HG03565 (cell line): ENCODE measurements around the gene SMG6.

ENCODE experiments used
- ATAC-seq: cut with Tn5 transposase; IDR thresholded peaks from one replicate; pipeline ENCODE4 v1.9.1; 2021; ENCODE audit warnings: mild to moderate bottlenecking, moderate library complexity; ENCODE audit not compliant: unreplicated experiment

Gene SMG6

DNA sequence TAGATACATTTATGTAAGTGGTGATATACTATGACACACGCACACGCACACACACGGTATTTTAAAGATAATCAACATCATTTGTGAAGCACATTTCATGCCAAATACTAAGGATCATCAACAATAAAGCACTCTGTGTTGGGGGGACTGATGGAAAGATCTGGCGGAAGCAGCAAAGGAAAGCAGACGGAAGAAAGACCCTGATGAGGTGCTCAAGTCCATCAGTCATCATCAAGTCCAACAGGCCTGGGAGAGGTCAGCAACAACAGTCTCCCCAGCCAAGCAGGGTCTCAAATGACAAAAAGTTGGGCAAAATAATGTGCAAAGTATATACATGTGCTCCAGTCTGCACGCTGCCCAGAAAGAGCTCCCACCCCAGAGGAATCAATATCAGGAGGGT, 193.1 kb downstream of the SMG6 start:
- no peak for ATAC-seq

DNA sequence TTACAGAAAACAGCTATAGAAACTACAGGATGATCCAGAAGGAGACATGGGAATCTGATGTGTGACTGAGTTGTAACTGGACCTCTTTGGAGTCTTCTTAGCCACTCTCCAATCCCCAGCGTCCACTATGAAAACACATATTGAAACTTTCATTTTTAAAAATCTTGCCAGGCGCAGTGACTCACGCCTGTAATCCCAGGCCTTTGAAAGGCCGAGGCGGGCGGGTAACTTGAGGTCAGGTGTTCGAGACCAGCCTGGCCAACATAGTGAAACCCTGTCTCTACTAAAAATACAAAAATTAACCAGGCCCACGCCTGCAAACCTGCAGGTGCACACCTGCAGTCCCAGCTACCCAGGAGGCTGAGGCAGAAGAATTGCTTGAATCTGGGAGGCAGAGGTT, 195.4 kb downstream of the SMG6 start:
- ATAC-seq: no peak

DNA sequence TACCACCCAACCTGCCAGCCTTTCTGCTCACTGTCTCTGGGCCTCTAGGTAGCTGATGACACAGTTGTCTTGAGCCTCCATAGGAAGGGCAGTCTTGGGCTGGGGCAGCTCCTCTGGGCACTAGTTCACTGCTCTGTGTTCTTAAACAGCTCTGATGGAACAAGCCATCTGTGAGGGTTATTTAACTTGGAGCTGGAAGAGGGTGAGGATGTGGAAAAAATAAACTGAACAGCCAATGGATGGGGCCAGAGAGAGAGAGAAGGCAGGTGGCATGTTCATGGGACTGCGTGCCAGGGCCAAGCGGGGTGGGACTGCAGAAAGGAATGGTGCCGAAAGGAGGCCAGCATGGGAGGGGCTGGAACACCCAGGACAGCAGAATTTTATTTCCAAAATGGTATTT, 196.1 kb downstream of the SMG6 start:
- ATAC-seq: no peak

DNA sequence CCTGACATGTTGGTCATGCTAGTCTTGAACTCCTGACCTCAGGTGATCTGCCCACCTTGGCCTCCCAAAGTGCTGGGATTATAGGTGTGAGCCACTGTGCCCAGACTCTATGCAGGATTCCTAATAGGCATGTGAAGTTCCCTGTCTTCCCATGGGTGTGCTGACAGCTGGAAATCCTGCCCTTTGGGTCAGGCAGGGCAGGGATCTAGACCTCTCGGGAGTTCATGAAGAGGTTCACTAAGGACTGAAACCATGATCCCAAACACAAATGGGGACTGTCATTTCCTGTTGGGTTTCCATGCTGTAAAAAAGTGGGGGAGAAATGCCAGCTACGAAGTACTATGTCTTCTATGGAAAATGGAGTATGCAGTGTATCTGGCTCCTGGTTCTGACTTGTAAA, 196.5 kb downstream of the SMG6 start:
- no peak for ATAC-seq

DNA sequence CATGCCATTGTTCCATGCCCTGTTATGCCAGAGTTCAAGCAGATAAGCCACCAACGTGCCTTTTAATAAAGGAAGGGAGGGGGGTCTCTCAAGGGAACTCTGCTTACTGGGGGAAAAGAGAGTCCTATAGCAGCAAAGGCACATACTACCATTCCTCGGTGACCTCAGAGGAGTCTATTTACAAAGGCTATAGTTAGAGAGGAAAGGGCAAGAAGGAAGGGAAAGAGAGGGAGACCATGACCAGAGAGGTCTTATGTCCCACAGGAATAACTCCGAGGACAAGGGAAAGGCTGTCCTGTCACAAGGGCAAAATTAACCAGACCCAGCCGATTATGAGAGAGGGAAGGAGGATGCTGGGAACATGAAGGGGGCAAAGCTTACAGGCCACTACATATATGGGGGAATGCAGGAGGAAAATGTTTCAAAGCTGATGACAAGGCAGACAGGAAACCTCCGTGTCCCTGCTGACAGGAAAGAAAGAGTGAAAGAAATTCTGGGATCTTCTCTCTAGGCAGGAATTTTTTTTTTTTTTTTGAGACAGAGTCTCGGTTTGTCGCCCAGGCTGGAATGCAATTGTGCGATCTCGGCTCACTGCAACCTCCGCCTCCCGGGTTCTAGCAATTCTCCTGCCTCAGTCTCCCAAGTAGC, 197.2 kb downstream of the SMG6 start:
- ATAC-seq: no peak

DNA sequence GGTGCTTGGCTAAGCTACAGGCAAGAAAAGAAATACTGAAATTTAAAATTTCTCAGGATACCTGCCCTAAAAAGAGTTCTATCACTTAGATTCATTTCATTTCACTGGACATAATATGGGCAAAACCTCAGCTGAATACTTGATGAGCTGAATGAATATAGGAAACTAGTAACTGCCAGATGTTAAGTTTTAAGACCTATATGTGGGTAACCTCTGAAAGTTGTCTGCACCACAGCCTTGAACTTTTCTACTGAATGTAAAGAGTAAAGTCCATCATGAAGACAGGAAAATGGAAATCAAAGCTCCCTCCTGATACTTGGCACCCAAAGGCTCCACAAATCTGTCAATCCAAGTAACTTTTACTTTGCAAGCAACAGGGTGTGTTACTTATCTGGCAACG, 197.9 kb downstream of the SMG6 start:
- no peak for ATAC-seq

DNA sequence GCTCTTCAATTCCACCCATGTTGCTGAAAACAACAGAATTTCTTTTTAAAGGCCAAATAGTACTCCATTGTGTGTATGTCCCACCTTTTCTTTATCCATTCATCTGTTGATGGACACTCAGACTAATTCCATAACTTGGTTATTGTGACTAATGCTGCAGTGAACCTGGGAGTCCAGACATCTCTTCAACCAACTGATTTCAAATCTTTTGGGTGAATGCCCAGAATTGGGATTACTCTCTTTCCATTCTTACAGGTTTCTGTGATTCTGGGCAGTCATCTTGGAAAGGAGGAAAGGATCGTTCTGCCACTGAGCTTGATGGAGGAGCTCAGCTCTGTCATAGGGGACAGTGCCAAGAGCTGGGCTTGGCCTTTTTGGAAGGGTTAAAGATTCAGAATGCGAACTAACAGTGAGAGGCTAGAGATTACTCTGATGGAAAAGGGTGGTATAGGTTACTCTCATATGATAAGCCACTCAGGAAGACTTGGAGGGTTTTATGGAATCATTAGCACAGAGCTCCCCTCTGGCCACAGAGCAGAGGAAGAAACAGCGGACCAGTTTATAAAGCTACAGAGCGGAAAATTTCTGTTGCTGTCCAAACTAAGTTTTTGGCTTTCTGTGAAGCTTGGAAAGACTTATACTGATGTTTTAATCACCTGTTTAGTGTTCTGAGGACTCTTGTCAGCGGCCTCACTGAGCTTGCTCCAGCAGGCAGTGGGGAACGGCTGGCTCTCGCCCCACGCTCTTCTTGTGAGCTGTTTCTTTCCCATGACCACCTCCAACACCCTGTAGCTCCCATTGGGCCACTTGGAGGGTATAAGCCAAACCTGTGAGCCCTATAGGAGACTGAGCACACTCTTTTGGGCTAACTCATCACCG, 200.4 kb downstream of the SMG6 start:
- no peak for ATAC-seq

DNA sequence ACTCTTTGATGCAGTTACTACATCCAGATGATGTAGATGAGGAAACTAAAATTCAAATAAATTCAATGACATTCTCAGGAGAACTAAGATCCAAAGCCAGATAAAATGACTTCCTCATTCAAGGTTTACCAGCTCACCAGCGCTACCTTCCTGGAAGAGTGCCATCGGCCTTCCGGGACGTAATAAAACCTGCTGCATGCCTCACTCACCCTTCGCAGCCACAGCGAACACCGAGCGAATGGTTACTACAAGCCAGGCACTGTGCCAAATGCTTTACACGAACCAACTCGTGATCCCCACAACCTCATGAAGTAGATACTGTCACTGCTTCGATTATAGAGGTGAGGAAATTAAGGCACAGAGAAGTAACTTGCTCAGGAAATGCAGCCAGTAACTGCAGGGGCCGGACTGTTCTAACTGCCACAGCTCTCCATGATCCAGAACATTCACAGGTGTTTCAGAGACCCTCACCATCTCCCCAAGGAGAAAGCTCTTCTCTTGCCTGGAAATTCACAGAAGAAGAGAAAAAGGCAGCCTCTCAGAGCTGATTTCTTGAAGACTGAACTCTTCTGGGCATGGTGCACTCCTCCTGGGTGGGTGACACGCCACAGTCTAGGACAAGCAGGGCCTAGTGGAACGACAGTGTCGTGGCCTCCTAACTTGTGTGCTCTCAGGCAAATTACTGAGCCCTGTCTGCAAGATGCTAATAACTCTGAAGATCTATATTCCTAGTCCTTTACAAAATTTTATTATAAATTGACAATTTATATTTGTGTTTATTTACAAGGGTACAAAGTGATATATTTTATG, 201.9 kb downstream of the SMG6 start:
- no peak for ATAC-seq

DNA sequence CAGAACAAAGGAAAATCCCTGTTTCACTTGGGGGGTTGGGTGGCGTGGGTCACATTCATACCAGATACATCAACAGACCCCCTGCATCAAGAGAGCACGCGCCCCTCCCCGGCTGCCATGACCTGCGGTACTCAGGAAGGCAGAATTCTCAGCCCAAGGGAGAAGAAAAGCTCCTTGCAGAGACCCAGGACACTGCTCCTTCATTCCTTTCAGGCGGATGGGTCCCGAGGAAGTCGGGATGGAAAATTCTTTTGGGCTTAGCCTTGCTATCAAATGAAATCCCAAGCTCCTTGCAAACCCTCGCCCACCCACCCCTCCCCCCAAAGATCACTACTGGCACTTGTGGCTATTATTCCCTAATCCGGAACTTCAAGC, 208.1 kb downstream of the SMG6 start:
- no peak for ATAC-seq

DNA sequence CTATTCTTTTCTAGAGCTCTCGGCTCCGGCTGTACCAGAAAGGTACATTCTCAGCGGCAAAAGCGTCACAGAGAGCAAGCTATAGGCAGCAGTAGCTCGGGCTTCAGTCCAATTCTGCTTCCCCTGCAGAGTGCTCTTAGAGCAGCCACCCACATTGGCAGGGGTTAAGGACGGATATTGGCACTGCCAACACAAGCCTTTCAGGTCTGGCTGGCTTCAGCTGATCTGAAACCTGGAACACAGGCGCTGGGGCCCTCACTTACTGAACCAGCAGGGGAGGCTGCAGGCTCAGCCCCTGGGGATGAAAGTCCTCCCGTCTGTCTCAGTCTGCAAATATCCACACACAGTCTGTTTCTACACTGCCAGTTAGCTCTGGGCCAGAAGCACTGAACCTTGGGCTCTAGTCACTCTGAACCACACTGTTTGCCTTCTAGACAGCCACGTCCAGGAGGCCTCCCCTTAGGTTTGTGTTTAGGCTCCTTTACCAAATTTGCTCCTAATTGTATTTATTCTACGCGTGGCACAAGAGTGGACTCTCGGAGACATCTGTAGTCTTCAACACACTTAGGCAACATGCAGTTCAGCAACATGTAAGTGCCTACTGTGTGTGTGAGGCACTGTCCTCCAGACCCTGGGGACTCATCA, 208.6 kb downstream of the SMG6 start:
- ATAC-seq: no peak

DNA sequence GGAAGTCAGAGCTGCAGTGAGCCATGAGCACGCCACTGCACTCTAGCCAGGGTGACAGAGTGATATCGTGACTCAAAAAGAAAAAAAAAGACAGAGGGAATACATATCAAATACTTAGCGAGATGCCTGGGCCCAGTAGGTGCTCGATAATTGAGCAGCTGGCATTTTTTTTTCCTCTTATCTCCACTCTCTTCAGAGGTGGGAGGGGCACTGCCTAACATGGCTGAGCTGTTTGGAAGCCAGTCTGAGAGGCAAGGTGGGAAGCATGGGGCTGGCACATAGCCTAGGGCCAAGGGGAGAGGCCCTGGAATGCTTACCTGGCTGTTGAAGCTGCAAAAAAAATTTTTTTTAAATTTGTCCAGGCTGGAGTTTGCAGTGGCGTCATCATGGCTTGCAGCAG, 210.2 kb downstream of the SMG6 start:
- no peak for ATAC-seq

DNA sequence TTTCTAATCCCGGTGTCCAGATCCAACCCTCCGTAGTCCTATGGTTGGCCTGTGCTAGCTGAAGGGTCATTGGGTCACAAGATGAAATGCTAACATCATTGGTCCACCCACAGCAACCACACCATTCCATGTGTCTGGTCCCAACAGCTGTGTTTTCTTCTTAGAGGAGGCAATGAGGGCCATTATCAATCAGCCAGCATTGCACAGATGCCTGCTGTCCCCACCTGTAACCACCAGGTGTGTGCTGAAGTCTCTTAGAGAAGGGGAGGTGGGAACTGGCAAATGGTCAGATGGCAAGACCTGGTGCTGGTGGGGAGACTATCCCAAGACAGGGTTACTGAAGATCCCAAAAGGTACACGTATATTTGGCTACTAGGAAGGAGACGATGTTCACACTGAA, 211.3 kb downstream of the SMG6 start:
- no peak for ATAC-seq

DNA sequence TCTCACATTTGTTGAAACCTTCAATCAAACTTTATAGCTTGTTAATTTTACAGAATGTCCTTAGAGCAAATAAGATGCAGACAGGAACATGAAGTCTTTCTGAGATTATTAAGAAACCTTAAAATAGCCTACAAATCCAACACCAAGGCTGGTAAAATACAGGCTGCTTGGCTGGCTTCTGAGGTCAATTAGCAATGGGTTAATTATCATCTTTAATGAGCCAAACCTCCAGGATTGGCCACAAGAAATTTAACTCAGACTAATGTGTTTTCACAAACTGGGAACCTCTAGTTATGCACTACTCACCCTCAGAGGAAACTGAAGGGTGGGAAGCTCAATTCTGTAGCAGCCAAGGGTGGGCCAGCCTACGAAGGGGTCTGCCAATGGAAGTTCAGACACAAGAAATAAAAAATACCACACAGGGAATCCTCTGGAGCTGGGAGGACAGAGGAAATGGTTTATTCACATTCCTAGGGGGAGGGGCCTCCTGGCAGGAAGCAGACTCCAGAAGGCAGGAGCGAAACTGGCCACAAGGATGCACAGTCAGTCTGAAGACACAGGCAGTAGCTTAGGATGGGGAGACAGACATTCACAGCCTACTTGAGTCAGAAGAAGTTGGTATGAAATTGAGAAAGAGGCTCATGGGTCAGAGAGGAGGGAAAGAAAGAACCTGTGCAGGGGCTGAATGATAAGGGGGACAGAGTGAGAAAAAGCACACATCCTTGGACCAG, 212.6 kb downstream of the SMG6 start:
- ATAC-seq: no peak

DNA sequence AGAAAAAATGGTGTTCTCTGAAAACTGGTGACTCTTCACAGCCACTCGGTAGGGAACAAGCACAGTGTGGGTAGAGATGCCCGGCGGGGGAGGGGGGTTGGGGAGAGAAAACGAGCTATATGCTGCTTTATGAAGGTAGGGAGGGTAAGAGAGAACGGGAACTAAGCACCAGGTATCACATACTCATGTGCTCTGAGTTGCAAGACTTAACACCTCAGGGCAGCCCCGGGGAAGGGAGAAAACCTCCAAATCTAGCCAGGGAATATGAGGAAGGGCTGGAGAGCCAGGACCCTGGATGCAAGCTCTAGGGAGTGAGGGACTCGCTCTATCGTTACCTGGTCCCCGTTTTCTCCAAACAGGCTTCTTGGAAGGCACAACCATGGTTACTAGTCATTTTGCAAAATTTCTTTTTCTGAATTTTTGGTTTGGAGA, 213.4 kb downstream of the SMG6 start:
- no peak for ATAC-seq

DNA sequence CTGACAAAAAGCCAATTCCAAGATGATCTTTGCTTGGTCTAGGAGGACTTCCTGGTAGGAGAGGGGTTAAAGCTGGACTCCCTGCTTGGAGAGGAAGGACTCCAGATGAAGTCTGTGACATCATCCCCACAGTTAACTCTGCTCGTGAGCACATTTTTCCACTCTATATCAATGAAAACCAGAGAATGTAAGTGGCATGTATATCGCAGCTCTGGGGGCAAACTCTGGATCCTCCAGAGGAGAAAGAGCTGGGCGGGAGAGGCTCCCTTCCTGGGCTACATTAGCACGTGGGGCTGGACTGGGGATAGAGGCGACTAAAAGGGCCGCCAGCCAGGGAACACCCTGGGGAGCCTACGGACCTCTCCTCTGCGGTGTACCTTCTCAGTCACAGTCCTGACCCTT, 214.6 kb downstream of the SMG6 start:
- no peak for ATAC-seq

DNA sequence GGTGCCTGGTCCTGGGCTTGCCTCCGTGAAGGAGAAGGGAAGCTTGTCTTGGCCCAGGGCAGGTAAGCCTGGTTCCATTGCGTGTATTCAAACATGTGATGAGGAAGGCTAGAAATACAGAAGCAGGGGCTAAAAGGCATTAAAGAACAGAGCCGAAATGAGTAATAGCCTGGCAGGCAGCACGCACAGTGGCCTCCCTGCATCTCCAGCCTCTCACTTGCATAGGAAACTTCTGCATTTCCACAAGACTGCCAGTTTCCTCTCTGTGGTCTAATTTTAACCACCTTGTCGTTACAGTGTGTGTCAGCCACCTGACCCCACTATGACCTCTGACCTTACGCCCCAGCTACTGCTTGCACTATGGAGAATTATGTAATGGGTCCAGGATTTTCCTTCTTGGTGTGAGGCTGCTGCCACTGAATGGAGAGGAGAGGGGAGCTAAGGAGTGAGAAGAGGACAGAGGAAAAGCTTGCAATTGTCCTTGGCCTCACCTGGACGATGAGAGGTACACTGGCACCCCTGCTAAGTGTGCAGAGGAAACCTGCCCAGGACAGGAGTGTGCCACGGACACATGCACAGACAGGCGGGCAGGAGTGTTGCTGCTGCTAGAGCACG, 215.9 kb downstream of the SMG6 start:
- ATAC-seq: no peak

DNA sequence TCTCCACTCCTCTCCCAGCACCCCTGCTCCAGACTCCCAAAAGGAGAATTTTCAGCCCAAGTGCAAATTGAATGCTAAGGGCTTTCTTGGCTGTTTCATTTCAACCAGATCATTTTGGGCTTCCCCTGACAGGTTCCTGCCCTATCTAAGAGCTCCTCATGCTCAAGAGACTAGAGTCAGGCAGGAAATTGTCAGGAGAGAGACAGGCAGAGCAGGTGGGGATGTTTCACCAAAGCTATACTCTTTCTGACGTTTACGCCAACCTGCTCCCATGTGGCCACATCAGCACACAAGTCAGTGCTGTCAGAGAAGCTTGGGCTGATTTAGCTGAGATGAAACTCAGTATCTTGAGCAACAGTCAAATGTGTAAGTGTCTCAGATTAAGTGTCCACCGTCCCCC, 217.3 kb downstream of the SMG6 start:
- no peak for ATAC-seq

DNA sequence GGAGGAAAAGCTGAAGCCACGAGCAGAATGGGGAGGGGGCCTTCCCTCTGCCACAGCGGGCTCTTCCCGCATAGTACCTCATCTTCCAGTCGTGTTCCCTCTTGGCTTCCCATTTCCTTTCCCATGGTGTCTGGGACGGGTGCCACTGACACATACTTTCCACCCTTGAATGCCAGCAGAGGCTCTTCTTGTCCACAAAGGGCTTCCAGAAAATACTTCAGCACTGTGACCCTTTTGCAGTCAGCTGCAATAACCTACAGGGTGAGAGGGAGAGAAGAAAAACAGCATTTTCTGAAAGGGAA, 218.0 kb downstream of the SMG6 start:
- ATAC-seq: no peak

DNA sequence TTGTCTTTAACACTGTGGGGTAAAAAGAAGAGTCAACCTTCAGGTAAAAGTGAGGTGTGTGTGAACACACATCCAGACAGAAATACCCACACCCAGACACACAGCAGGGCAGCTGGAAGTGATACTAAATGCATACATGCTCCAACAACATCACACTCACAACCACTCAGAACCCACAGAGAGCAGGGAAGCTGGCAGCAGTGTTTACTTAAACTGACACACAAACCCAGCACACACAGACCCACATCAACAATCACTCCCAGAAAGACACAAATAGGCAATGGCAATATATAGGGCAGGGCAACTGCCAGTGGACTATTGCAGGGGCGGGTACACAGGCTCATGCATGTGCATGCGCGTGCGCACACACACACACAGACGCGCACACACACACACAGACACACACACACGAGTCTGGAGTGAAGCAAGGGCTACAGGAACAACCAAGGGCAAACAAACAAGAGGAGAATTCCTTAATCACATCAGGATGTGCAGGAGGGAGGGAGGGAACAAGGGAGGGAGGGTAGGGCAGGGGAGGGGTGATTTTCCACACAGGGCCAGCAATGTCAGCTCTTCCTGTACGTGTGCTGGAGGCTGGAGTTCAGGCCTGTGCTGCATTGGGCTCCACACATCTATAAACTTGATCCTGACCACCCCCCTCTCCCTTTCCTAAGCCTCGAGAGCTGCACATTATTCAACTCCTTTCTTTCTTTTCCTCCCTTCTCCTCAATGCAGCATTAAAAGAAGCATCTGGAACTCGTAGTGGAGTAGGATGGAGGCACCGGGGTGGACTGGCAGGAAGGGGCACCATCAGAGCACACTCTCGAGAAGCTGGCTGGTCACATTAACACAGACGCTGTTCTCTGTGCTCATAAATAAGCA, 218.6 kb downstream of the SMG6 start:
- ATAC-seq: no peak
